Gastrocnemius medialis (tissue), 4 donors: Measurements from ENCODE around the gene GEMIN7. TPM values are rescaled to one million over a fixed set of nuclear protein-coding genes. Genes with fewer than 3 reads are reported as not detected.
A peak's percentile ranks its signal among the peaks of the same experiment; 100 is the strongest.

Experiments used
- ATAC-seq, 2 donors: fragments of 150-250 bp; one replicate each; pipeline ENCODE4 v1.9.1; 2016
- DNase-seq, 2 donors: peaks; one replicate each; pipeline ENCODE4 v3.0.0-alpha.2; 2019
- H3K27ac ChIP-seq, 4 donors: fragments of 200-600 bp; sonication (generic); 1 replicate in 1 of 4; 2 replicates in 3 of 4; pipeline ENCODE4 v1.5.1; 2016 to 2018; ENCODE audit warnings: mild to moderate bottlenecking in 2 of 4, moderate library complexity in 1 of 4
- H3K27me3 ChIP-seq, 3 donors: fragments of 200-600 bp; sonication (generic) in 2 of 3; 1 replicate in 1 of 3; 2 replicates in 2 of 3; pipeline versions ENCODE4 v1.5.1 to v1.6.0; 2016 to 2019; ENCODE audit warnings: mild to moderate bottlenecking in 1 of 3, moderate library complexity in 1 of 3
- H3K36me3 ChIP-seq, 2 donors: fragments of 200-600 bp; sonication (generic) in 1 of 2; one replicate each; pipeline ENCODE4 v1.5.1; 2017 to 2018
- H3K4me1 ChIP-seq, 2 donors: fragments of 200-600 bp; sonication (generic) in 1 of 2; one replicate each; pipeline ENCODE4 v1.5.1; 2016 to 2017; ENCODE audit warnings: mild to moderate bottlenecking in 2 of 2
- H3K4me3 ChIP-seq, 4 donors: fragments of 200-600 bp; sonication (generic) in 3 of 4; 1 replicate in 1 of 4; 2 replicates in 3 of 4; pipeline ENCODE4 v1.5.1; 2016 to 2019; ENCODE audit warnings: mild to moderate bottlenecking in 2 of 4
- H3K9me3 ChIP-seq, 3 donors: fragments of 200-600 bp; sonication (generic) in 2 of 3; 1 replicate in 1 of 3; 2 replicates in 2 of 3; pipeline ENCODE4 v1.5.1; 2016 to 2019
- POLR2A ChIP-seq, 2 donors: fragments of 450-650 bp; IDR thresholded peaks; one replicate each; pipeline ENCODE4 v1.6.1; 2017; ENCODE audit warnings: antibody characterized with exemption in 2 of 2, mild to moderate bottlenecking in 2 of 2, moderate library complexity in 2 of 2
- in situ Hi-C, 4 donors: fragments of 200-750 bp; cut with MboI; loops; one replicate each; pipeline versions ENCODE4 v1.15.0 to v1.8.0; 2017; ENCODE audit warnings: low sequenced_read_pairs in 4 of 4
- intact Hi-C: fragments of 100-400 bp; cut with DNase I; formaldehyde crosslinking; loops from one replicate; pipeline ENCODE4 v1.15.1; 2023; ENCODE audit warnings: low total_unique reads
- total RNA-seq, 4 donors: library from RNA; depleted of rRNA; stranded (reverse); fragments of >200 nt; gene quantifications; one replicate each; pipeline versions ENCODE4 v1.1.0 to v1.2.3, GENCODE V29; 2016
- TF ChIP-seq, protein P1 (sequence below), 5 experiments: fragments of 450-650 bp in 3 of 5; fragments of 200-600 bp in 2 of 5; sonication (generic) in 2 of 5; IDR thresholded peaks in 4 of 5; conservative IDR thresholded peaks in 1 of 5; 1 replicate in 4 of 5; 2 replicates in 1 of 5; pipeline ENCODE4 v1.5.1; 2016 to 2019; ENCODE audit warnings: antibody characterized with exemption in 5 of 5, mild to moderate bottlenecking in 3 of 5, moderate library complexity in 3 of 5

GEMIN7 gene
- total RNA-seq, 4 donors from 2014 or later, result 18.6 to 33.4 (median 27.9) TPM

DNA sequence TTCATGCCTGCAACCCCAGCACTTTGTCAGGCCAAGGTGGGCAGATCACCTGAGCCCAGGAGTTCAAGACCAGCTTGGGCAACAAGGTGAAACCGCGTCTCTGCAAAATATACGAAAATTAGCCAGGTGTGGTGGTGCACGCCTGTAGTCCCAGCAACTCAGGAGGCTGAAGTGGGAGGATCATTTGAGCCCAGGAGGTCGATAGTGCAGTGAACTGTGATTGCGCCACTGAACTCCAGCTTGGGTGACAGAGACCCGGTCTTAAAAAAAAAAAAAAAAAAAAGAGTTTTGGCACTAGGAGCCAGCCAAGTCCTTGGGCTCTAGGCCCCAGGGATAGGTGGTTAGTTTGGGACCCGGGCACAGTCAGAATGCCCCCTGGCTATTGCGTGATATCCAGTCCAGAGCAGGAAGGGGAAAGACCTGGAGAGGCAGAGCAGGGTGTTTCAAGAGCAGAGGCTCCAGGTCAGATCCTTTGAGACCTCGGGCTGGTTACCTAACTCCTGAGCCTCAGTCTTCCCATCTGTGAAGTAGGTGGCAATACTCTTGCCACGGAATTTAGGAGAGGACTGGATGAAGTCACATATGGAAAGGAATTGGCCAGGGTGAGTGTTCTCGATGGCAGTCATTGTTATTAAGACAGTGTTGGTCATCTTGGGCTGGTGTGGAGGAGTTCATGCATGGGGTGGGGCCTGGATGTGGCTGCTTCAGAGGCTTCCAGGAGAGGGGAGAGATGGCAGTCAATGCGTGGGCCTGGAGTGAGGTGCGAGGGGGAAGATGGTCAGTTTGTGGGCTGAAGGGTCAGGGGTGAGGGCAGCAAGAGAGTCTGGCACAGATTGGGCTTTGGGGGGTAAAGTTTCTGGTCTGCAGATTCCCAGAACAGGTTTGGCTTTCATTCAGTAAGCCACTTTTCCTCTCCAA lies 16.7 kb downstream of the GEMIN7 start:
- TF ChIP-seq, protein P1, sequence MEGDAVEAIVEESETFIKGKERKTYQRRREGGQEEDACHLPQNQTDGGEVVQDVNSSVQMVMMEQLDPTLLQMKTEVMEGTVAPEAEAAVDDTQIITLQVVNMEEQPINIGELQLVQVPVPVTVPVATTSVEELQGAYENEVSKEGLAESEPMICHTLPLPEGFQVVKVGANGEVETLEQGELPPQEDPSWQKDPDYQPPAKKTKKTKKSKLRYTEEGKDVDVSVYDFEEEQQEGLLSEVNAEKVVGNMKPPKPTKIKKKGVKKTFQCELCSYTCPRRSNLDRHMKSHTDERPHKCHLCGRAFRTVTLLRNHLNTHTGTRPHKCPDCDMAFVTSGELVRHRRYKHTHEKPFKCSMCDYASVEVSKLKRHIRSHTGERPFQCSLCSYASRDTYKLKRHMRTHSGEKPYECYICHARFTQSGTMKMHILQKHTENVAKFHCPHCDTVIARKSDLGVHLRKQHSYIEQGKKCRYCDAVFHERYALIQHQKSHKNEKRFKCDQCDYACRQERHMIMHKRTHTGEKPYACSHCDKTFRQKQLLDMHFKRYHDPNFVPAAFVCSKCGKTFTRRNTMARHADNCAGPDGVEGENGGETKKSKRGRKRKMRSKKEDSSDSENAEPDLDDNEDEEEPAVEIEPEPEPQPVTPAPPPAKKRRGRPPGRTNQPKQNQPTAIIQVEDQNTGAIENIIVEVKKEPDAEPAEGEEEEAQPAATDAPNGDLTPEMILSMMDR (IDR thresholded peaks at IDR 0.05 in 4 of 5, conservative IDR thresholded peaks at IDR 0.05 in 1 of 5), result no peak
- TF ChIP-seq POLR2A (IDR thresholded peaks at IDR 0.05), result no peak
- no peak for ATAC-seq
- H3K4me3 ChIP-seq, result no peak overlapping the region
- H3K27ac ChIP-seq, result peak overlapping the region in 2 of 4 donors; percentile 85 to 96
- H3K4me1 ChIP-seq, result peaks cover 77 to 78% of the 10 kb centered on the region in 2 donors
- intact Hi-C loops (loop anchor here (10.0 kb wide), 1 partner anchor 229 kb away; the partner anchor contains the start of gene CKM), in situ Hi-C loops (no loop called here)
- H3K27me3 ChIP-seq, result no peaks in the 10 kb centered on the region
- no peaks in the 10 kb centered on the region for H3K36me3 ChIP-seq
- no peak for DNase-seq
- no peaks in the 10 kb centered on the region for H3K9me3 ChIP-seq

DNA sequence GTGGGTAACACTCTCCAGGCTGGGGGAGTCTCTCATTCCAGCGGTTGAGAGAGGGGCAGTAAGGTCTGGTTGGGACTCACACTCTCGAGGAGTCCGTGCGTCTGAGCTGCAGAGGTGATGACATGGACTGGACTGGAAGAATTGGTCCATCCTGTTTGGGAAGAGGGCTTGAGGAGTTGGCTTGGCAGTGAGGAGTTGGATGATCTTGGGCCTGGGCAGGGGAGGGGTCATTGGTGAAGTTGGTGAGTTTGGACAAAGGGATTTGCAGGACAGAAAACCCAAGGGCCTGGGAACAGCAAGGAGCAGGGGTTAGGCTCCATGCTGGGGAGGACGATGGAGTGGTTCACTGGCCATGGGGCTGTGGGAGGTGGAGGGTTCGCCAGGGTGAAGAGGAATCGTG lies 17.6 kb downstream of the GEMIN7 start:
- peak overlapping the region in 3 of 4 donors; percentile 83 to 91 (median 85) for H3K27ac ChIP-seq

DNA sequence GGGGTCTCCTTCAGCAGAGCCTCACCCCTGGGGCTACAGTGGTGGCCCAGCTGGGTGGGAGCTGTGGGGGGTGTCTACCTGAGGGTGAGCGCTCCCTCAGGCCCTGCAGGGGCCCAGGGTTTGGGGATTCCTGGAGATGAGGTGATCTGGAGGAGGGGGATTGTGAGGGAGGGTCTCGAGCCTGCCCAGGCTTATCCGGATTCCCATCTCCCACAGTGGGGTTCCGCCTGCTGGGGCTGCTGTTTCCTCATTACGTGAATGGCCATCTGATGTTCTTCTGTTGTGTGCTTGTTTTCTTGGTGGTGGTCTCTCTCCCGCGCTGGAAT lies 18.4 kb downstream of the GEMIN7 start:
- peaks cover 77 to 88% of the 10 kb centered on the region in 2 donors for H3K4me1 ChIP-seq
- no peaks in the 10 kb centered on the region for H3K9me3 ChIP-seq
- no peak for DNase-seq
- H3K27ac ChIP-seq, result peak overlapping the region; percentile 83 to 91 (median 86)
- intact Hi-C loops (loop anchor here (10.0 kb wide), 1 partner anchor 227 kb away; the partner anchor contains the start of gene CKM), in situ Hi-C loops (no loop called here)
- TF ChIP-seq, protein P1 (IDR thresholded peaks at IDR 0.05 in 4 of 5, conservative IDR thresholded peaks at IDR 0.05 in 1 of 5), result no peak
- no peak for TF ChIP-seq POLR2A (IDR thresholded peaks at IDR 0.05)
- H3K36me3 ChIP-seq, result no peaks in the 10 kb centered on the region
- H3K27me3 ChIP-seq, result no peaks in the 10 kb centered on the region
- H3K4me3 ChIP-seq, result no peak overlapping the region
- no peak for ATAC-seq

More for the DNA sequence above, 17.6 kb downstream of the GEMIN7 start:
- in situ Hi-C loops, result no loop called here
- Histone ChIP-seq H3K4me3 (no peak overlapping the region), H3K36me3 (no peaks in the 10 kb centered on the region), H3K27me3 (no peaks in the 10 kb centered on the region), H3K4me1 (peaks cover 76 to 81% of the 10 kb centered on the region in 2 donors), H3K9me3 (no peaks in the 10 kb centered on the region)
- no peak for DNase-seq
- intact Hi-C loops, result loop anchor here (10.0 kb wide), 1 partner anchor 228 kb away; the partner anchor contains the start of gene CKM
- TF ChIP-seq, protein P1 (IDR thresholded peaks at IDR 0.05 in 4 of 5, conservative IDR thresholded peaks at IDR 0.05 in 1 of 5), result no peak
- TF ChIP-seq POLR2A (IDR thresholded peaks at IDR 0.05), result no peak
- no peak for ATAC-seq

DNA sequence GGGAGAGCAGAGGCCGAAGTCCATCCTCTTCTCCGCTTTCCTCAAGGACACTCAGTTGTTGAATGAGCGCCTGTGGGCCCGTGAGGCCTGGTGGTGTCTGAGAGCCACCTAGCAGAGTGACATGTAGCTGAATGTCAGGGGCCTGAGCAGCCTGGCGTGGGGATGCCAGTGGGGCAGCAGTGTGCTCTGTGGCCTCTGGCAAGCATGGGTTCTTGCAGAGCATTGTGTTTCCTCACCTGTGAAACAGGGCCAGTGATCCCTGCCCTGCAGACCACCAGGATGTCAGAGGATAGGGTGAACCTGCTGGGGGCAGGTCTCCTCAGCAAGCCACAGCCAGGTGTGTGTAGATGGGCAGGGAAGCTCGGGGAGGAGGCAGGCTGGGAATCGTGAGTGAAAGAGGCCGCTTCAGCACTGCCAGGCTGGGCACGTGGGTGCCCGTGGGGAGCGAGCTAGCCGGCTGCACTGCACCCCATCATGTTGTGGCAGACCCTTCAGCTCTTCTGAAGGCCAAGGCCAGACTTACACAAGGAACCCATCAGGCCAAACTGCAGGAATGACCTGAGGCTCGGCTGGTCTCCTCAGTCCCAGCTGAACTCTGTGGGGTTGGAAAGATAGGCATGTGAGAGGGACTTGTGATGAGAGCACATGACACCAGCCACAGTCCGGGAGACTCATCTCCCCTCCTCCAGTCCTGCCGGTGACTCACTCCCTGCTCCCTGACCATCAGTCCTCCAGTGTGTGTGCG lies 18.9 kb downstream of the GEMIN7 start:
- intact Hi-C loops, result loop anchor here (10.0 kb wide), 1 partner anchor 227 kb away; the partner anchor contains the start of gene CKM
- peak overlapping the region; percentile 83 to 91 (median 86) for H3K27ac ChIP-seq
- ATAC-seq (peak; percentile 88 to 90), DNase-seq (peak; percentile 90 to 92)
- no peaks in the 10 kb centered on the region for H3K36me3 ChIP-seq
- H3K27me3 ChIP-seq, result no peaks in the 10 kb centered on the region
- H3K4me3 ChIP-seq, result peak overlapping the region in 2 of 4 donors; percentile 7 to 10
- in situ Hi-C loops, result no loop called here
- peaks cover 77 to 93% of the 10 kb centered on the region in 2 donors for H3K4me1 ChIP-seq
- TF ChIP-seq, protein P1 (IDR thresholded peaks at IDR 0.05 in 4 of 5, conservative IDR thresholded peaks at IDR 0.05 in 1 of 5), result no peak
- peak; percentile 69 to 79 for TF ChIP-seq POLR2A (IDR thresholded peaks at IDR 0.05)
- no peaks in the 10 kb centered on the region for H3K9me3 ChIP-seq
